B cell (primary cell): ENCODE results near the gene GTF3C2. TPM values are rescaled to one million over a fixed set of nuclear protein-coding genes. Genes with fewer than 3 reads are reported as not detected.

Source experiments
- ATAC-seq: fragments of 200-7000 bp; cut with Tn5 transposase; one replicate; pipeline ENCODE4 v1.10.0; 2021; ENCODE audit warnings: low read depth, mild to moderate bottlenecking, moderate number of reproducible peaks, moderate library complexity
- CTCF ChIA-PET: fragments of 350-600 bp; sonication (Branson Sonifier 250); formaldehyde crosslinking; loops from one replicate; lab custom pipeline; 2021; ENCODE audit warnings: antibody characterized with exemption, inconsistent platforms; lab: Charles Lee
- POLR2A ChIA-PET: fragments of 350-600 bp; sonication (Branson Sonifier 250); formaldehyde crosslinking; loops from one replicate; lab custom pipeline; 2021; ENCODE audit warnings: antibody characterized with exemption; lab: Charles Lee
- DNase-seq: peaks from one replicate; pipeline ENCODE4 v3.0.0; 2013
- H2AFZ ChIP-seq: 2 replicates; pipeline ENCODE4 v1.6.1; 2012; ENCODE audit warnings: mild to moderate bottlenecking, low read depth, low read length; ENCODE audit not compliant: insufficient read depth, poor library complexity, severe bottlenecking
- H3K27ac ChIP-seq, 2 donors: 1 replicate in 1 of 2; 2 replicates in 1 of 2; pipeline ENCODE4 v1.5.1; 2012 to 2013; ENCODE audit warnings: low read length in 2 of 2, mild to moderate bottlenecking in 2 of 2, moderate library complexity in 1 of 2
- H3K27me3 ChIP-seq, 4 experiments: fragments of 200-600 bp in 1 of 4; sonication (generic) in 1 of 4; replicated peaks in 1 of 4; 1 replicate in 2 of 4; 2 replicates in 2 of 4; pipeline versions ENCODE4 v1.6.1 to v1.7.0; 2013 to 2016; ENCODE audit warnings: low read length in 3 of 4, mild to moderate bottlenecking in 2 of 4, mixed read lengths in 1 of 4, moderate library complexity in 1 of 4; ENCODE audit not compliant: insufficient read depth in 4 of 4, control insufficient read depth in 3 of 4; ENCODE audit errors: control extremely low read depth in 1 of 4
- H3K36me3 ChIP-seq, 2 experiments: replicated peaks in 1 of 2; 1 replicate in 1 of 2; 2 replicates in 1 of 2; pipeline versions ENCODE4 v1.6.1 to v1.7.1; 2013; ENCODE audit warnings: low read length in 1 of 2; ENCODE audit not compliant: insufficient read depth in 2 of 2, control insufficient read depth in 1 of 2; ENCODE audit errors: control extremely low read depth in 1 of 2, extremely low read depth in 1 of 2
- H3K4me1 ChIP-seq, 2 donors: fragments of 200-600 bp in 1 of 2; sonication (generic) in 1 of 2; 1 replicate in 1 of 2; 2 replicates in 1 of 2; pipeline versions ENCODE4 v1.5.1 to v1.6.1; 2013 to 2017; ENCODE audit warnings: low read length in 2 of 2; ENCODE audit not compliant: control insufficient read depth in 2 of 2, insufficient read depth in 2 of 2
- H3K4me2 ChIP-seq: replicated peaks from 2 replicates; pipeline ENCODE3; 2012; ENCODE audit warnings: mild to moderate bottlenecking, low read depth, low read length; ENCODE audit not compliant: poor library complexity, severe bottlenecking
- H3K4me3 ChIP-seq, 5 experiments: fragments of 200-600 bp in 1 of 5; sonication (generic) in 1 of 5; 1 replicate in 3 of 5; 2 replicates in 2 of 5; pipeline versions ENCODE4 v1.5.1 to v1.7.0; 2011 to 2016; ENCODE audit warnings: low read length in 4 of 5, mild to moderate bottlenecking in 4 of 5, low read depth in 2 of 5, control low read depth in 1 of 5, moderate library complexity in 1 of 5; ENCODE audit not compliant: insufficient read depth in 1 of 5; ENCODE audit errors: control extremely low read depth in 1 of 5, extremely low read depth in 1 of 5
- H3K79me2 ChIP-seq: fragments of 200-600 bp; sonication (generic); one replicate; pipeline ENCODE4 v1.6.0; 2016; ENCODE audit warnings: low read length; ENCODE audit not compliant: control insufficient read depth, insufficient read depth
- H3K9ac ChIP-seq: fragments of 200-600 bp; sonication (generic); 2 replicates; pipeline ENCODE4 v1.6.1; 2017; ENCODE audit warnings: mild to moderate bottlenecking, low read length, moderate library complexity
- H3K9me3 ChIP-seq, 3 donors: one replicate each; pipeline versions ENCODE4 v1.6.1 to v1.7.1; 2013; ENCODE audit warnings: low read length in 2 of 3; ENCODE audit not compliant: control insufficient read depth in 2 of 3, insufficient read depth in 1 of 3; ENCODE audit errors: control extremely low read depth in 1 of 3
- H4K20me1 ChIP-seq: 2 replicates; pipeline ENCODE4 v1.6.0; 2012; ENCODE audit warnings: mild to moderate bottlenecking, low read length; ENCODE audit not compliant: insufficient read depth, control insufficient read depth, poor library complexity, severe bottlenecking
- H3K27ac Mint-ChIP-seq: one replicate; pipeline ENCODE4 v1.8.0; 2021; ENCODE audit warnings: mixed read lengths
- H3K27me3 Mint-ChIP-seq: one replicate; pipeline ENCODE4 v1.8.0; 2021; ENCODE audit warnings: mixed read lengths
- H3K4me1 Mint-ChIP-seq: one replicate; pipeline ENCODE4 v1.8.0; 2021; ENCODE audit warnings: mixed read lengths
- H3K4me3 Mint-ChIP-seq: one replicate; pipeline ENCODE4 v1.8.0; 2021; ENCODE audit warnings: mixed read lengths
- H3K9me3 Mint-ChIP-seq: one replicate; pipeline ENCODE4 v1.8.0; 2022; ENCODE audit warnings: mixed read lengths; ENCODE audit not compliant: insufficient read depth
- CTCF ChIP-seq: fragments of 200-600 bp; IDR thresholded peaks from one replicate; pipeline ENCODE4 v1.8.0; 2022; ENCODE audit warnings: antibody characterized with exemption, mild to moderate bottlenecking
- EZH2 ChIP-seq: IDR thresholded peaks from 2 replicates; pipeline ENCODE4 v1.6.1; 2012; ENCODE audit warnings: borderline replicate concordance, low read depth, mild to moderate bottlenecking, moderate library complexity, low read length; ENCODE audit not compliant: insufficient read depth, poor library complexity, severe bottlenecking
- WGBS: methylation state at CpG from one replicate; pipeline ENCODE4 v1.1.5; 2013; ENCODE audit warnings: missing lambda C conversion rate; ENCODE audit not compliant: insufficient coverage; 5-methylcytosine and 5-hydroxymethylcytosine counted together
- intact Hi-C: fragments of 100-400 bp; cut with micrococcal nuclease; formaldehyde crosslinking; loops from one replicate; pipeline ENCODE4 v1.10.0; 2022
- polyA plus RNA-seq: library from polyadenylated mRNA; depleted of rRNA; stranded (reverse); fragments of >200 nt; gene quantifications from 2 replicates; pipeline ENCODE4 v1.2.3, GENCODE V29; 2012
- total RNA-seq, 2 donors: library from RNA; stranded (reverse); fragments of 120-200 nt in 1 of 2; gene quantifications; 1 replicate in 1 of 2; 2 replicates in 1 of 2; pipeline versions ENCODE4 v1.2.3 to v1.2.4, GENCODE V29; 2013 to 2022

Gene GTF3C2
- total and polyA plus RNA-seq, 2 donors (not counting 1 experiment from before 2014, with no cell fraction given): 84.8 to 121 TPM

GRCh38 chr2:27370026-27370815 is 13.7 kb upstream of the GTF3C2 start, which contains the start of the genes EIF2B4 and SNX17:
TSS of gene EIF2B4 (minus strand) at chr2:27370338. CDS start at chr2:27370314, 24 bp downstream.
TSS of gene SNX17 (plus strand) at chr2:27370616. CDS start at chr2:27370744, 128 bp downstream.
- H3K9me3 Mint-ChIP-seq: no peaks in the 10 kb centered on the region
- Histone ChIP-seq H3K9ac (peak within 1 kb of the TSS; percentile 95), H3K4me1 (peaks cover 31 to 34% of the 10 kb centered on the region in 2 donors), H3K27me3 (no peaks in the 10 kb centered on the region), H2AFZ (peak within 1 kb of the TSS; percentile 95), H3K36me3 (peaks cover 0 to 55% of the 10 kb centered on the region in 2 experiments), H4K20me1 (peaks cover 21% of the 10 kb centered on the region), H3K4me3 (peak within 1 kb of the TSS; percentile 86 to 96 (median 88)), H3K9me3 (no peaks in the 10 kb centered on the region), H3K27ac (peak within 1 kb of the TSS; percentile 84 to 95), H3K79me2 (peaks cover 71% of the 10 kb centered on the region), H3K4me2 (peak within 1 kb of the TSS; percentile 88)
- no peaks in the 10 kb centered on the region for H3K27me3 Mint-ChIP-seq
- H3K27ac Mint-ChIP-seq: peak within 1 kb of the TSS; percentile 100
- WGBS: under 1% methylated on average over 85 of the region's 85 CpGs
- ChIA-PET CTCF (interaction anchor here (0.8 to 3.9 kb wide), 15 partner anchors 10 to 314 kb away, joined by 3 to 14 read pairs (median 5); partner anchors contain the start of genes GTF3C2, MPV17, NRBP1 and SLC4A1AP), POLR2A (interaction anchor here (0.6 to 4.2 kb wide), 9 partner anchors 9 to 1524 kb away, joined by 3 to 36 read pairs (median 5); partner anchors contain the start of genes ABHD1, GTF3C2, NRBP1 and OST4)
- peak; percentile 99 for DNase-seq
- peak within 1 kb of the TSS; percentile 96 for H3K4me3 Mint-ChIP-seq
- intact Hi-C loops: loop anchor here (1.0 to 2.0 kb wide), 14 partner anchors 10 to 319 kb away; partner anchors contain the start of genes AGBL5, ATRAID, CAD and CCDC121
- peaks cover 31% of the 10 kb centered on the region for H3K4me1 Mint-ChIP-seq
- ATAC-seq: peak; percentile 83
- TF ChIP-seq CTCF: peak; percentile 77
- TF ChIP-seq EZH2: no peak
